A549 (cell line): ENCODE measurements around the gene ENTHD1. TPM values are rescaled to one million over a fixed set of nuclear protein-coding genes. Genes with fewer than 3 reads are reported as not detected.
"Not testable (repeated sequence)": the region's sequence is repeated elsewhere in the genome, so short reads cannot be mapped to it uniquely, and the experiment has no call there.

ENCODE experiments used
- ATAC-seq, 2 experiments: fragments of 200-7000 bp in 1 of 2; fragments of >200 bp in 1 of 2; cut with Nextera tagmentation in 1 of 2; cut with Tn5 transposase in 1 of 2; 3 replicates each; pipeline versions ENCODE4 v1.8.0 to v1.9.1; 2018 to 2020; ENCODE audit warnings: mild to moderate bottlenecking in 1 of 2, moderate library complexity in 1 of 2
- CTCF ChIA-PET: fragments of 300-600 bp; sonication (Branson Sonifier 250); formaldehyde crosslinking; extraction: SDS; loops from one replicate; lab custom pipeline; 2021; ENCODE audit warnings: antibody characterized with exemption, inconsistent platforms; lab: Yijun Ruan, JAX
- POLR2A ChIA-PET: fragments of 350-600 bp; formaldehyde crosslinking; extraction: SDS; loops from one replicate; lab custom pipeline; 2021; ENCODE audit warnings: antibody characterized with exemption, inconsistent platforms; lab: Yijun Ruan, JAX
- DNase-seq, 2 experiments: peaks; one replicate each; pipeline versions ENCODE4 v3.0.0 to v3.0.0-alpha.2; 2011 to 2016; ENCODE audit warnings: low read depth in 1 of 2, low spot score in 1 of 2
- FAIRE-seq: peaks from 2 replicates; lab custom pipeline; 2011; peaks lifted over from hg19 to GRCh38; lab: Jason Lieb, UNC
- H3K27ac ChIP-seq, 2 experiments: fragments of >200 bp; sonication (Bioruptor Twin); formaldehyde crosslinking; 3 replicates each; pipeline ENCODE4 v1.5.1; 2016 to 2017
- H3K4me1 ChIP-seq: fragments of >200 bp; sonication (Bioruptor Twin); formaldehyde crosslinking; 3 replicates; pipeline ENCODE4 v1.6.1; 2016
- H3K4me2 ChIP-seq: fragments of >200 bp; sonication (Bioruptor Twin); formaldehyde crosslinking; 3 replicates; pipeline ENCODE4 v1.6.1; 2016
- H3K4me3 ChIP-seq: fragments of >200 bp; sonication (Bioruptor Twin); formaldehyde crosslinking; 3 replicates; pipeline ENCODE4 v1.5.1; 2016
- H3K9me3 ChIP-seq: fragments of >200 bp; sonication (Bioruptor Twin); formaldehyde crosslinking; 3 replicates; pipeline ENCODE4 v1.6.1; 2016
- BHLHE40 ChIP-seq: IDR thresholded peaks from 2 replicates; pipeline ENCODE4 v1.6.1; 2012; ENCODE audit warnings: low read depth, low read length, inconsistent platforms
- CBX2 ChIP-seq: fragments of 200-600 bp; sonication (generic); IDR thresholded peaks from 2 replicates; pipeline ENCODE4 v1.6.1; 2016; ENCODE audit warnings: low read depth, mild to moderate bottlenecking, borderline replicate concordance
- CBX8 ChIP-seq: fragments of 200-600 bp; sonication (generic); IDR thresholded peaks from 2 replicates; pipeline ENCODE4 v1.6.1; 2016
- CEBPB ChIP-seq, 2 experiments: fragments of >200 bp in 1 of 2; sonication (Bioruptor Twin) in 1 of 2; formaldehyde crosslinking in 1 of 2; IDR thresholded peaks; 2 replicates each; pipeline ENCODE4 v1.6.1; 2012 to 2016
- EHMT2 ChIP-seq: fragments of 200-600 bp; sonication (generic); IDR thresholded peaks from 2 replicates; pipeline ENCODE4 v1.6.1; 2016; ENCODE audit warnings: antibody characterized with exemption, low read depth, mild to moderate bottlenecking, moderate library complexity
- EP300 ChIP-seq, 2 experiments: fragments of >200 bp; sonication (Bioruptor Twin); formaldehyde crosslinking; IDR thresholded peaks; 2 replicates in 1 of 2; 3 replicates in 1 of 2; pipeline ENCODE4 v1.6.1; 2016 to 2017
- FOXS1 ChIP-seq: fragments of 250-450 bp; sonication (Bioruptor Pico); IDR thresholded peaks from 2 replicates; pipeline ENCODE4 v1.5.0; 2020; ENCODE audit warnings: mild to moderate bottlenecking, moderate library complexity
- HEYL ChIP-seq: fragments of 250-450 bp; sonication (Bioruptor Pico); IDR thresholded peaks from 2 replicates; pipeline ENCODE4 v1.8.0; 2021; ENCODE audit warnings: mild to moderate bottlenecking, moderate library complexity
- HOXA7 ChIP-seq: fragments of 250-450 bp; sonication (Bioruptor Pico); IDR thresholded peaks from 2 replicates; pipeline ENCODE4 v1.5.0; 2020; ENCODE audit warnings: mild to moderate bottlenecking, moderate library complexity
- JUNB ChIP-seq: fragments of >200 bp; sonication (Bioruptor Twin); formaldehyde crosslinking; IDR thresholded peaks from 2 replicates; pipeline ENCODE4 v1.6.1; 2016
- KDM1A ChIP-seq: fragments of 200-600 bp; sonication (generic); IDR thresholded peaks from 2 replicates; pipeline ENCODE4 v1.6.1; 2016; ENCODE audit warnings: low read depth, mild to moderate bottlenecking
- KDM5A ChIP-seq: fragments of 200-600 bp; sonication (generic); IDR thresholded peaks from 2 replicates; pipeline ENCODE4 v1.6.1; 2016; ENCODE audit warnings: antibody characterized with exemption, mild to moderate bottlenecking
- NR3C1 ChIP-seq: fragments of >200 bp; sonication (Bioruptor Twin); formaldehyde crosslinking; IDR thresholded peaks from 3 replicates; pipeline ENCODE4 v1.6.1; 2017
- PHF8 ChIP-seq: fragments of 200-600 bp; sonication (generic); IDR thresholded peaks from 2 replicates; pipeline ENCODE4 v1.6.1; 2016; ENCODE audit warnings: low read depth, mild to moderate bottlenecking, antibody characterized with exemption, moderate library complexity, borderline replicate concordance
- RAD21 ChIP-seq, 2 experiments: fragments of >200 bp in 1 of 2; sonication (Bioruptor Twin) in 1 of 2; formaldehyde crosslinking in 1 of 2; IDR thresholded peaks in 1 of 2; conservative IDR thresholded peaks in 1 of 2; 2 replicates in 1 of 2; 3 replicates in 1 of 2; pipeline ENCODE4 v1.6.1; 2012 to 2018; ENCODE audit warnings: inconsistent platforms in 1 of 2
- RCOR1 ChIP-seq: fragments of 150-350 bp; IDR thresholded peaks from 2 replicates; pipeline ENCODE4 v1.6.1; 2014; ENCODE audit warnings: antibody characterized with exemption, low read length, low read depth
- SMC3 ChIP-seq: fragments of >200 bp; sonication (Bioruptor Twin); formaldehyde crosslinking; IDR thresholded peaks from 3 replicates; pipeline ENCODE4 v1.6.1; 2018; ENCODE audit warnings: inconsistent platforms
- SREBF2 ChIP-seq: fragments of 450-650 bp; IDR thresholded peaks from 2 replicates; pipeline ENCODE4 v1.6.1; 2014; ENCODE audit warnings: mild to moderate bottlenecking, moderate library complexity
- TFCP2L1 ChIP-seq: fragments of 250-450 bp; sonication (Bioruptor Pico); IDR thresholded peaks from 2 replicates; pipeline ENCODE4 v1.5.0; 2021; ENCODE audit warnings: mild to moderate bottlenecking
- ZC3H11A ChIP-seq: fragments of 450-650 bp; IDR thresholded peaks from 2 replicates; pipeline ENCODE4 v1.6.1; 2014; ENCODE audit warnings: antibody characterized with exemption, mild to moderate bottlenecking
- ZNF302 ChIP-seq: fragments of 250-450 bp; sonication (Bioruptor Pico); IDR thresholded peaks from 2 replicates; pipeline ENCODE4 v1.9.0; 2021; ENCODE audit warnings: inconsistent platforms, mild to moderate bottlenecking, moderate library complexity
- ZSCAN20 ChIP-seq: fragments of 250-450 bp; sonication (Bioruptor Pico); IDR thresholded peaks from 2 replicates; pipeline ENCODE4 v1.8.0; 2022; ENCODE audit warnings: mild to moderate bottlenecking, moderate library complexity
- WGBS: methylation state at CpG from one replicate; pipeline ENCODE4 v1.1.6; 2017; ENCODE audit errors: missing lambda C conversion rate; 5-methylcytosine and 5-hydroxymethylcytosine counted together
- polyA plus RNA-seq, 4 experiments: library from polyadenylated mRNA; depleted of rRNA in 3 of 4; stranded (reverse); fragments of >200 nt; fragmentation: RNase III in 1 of 4; extraction: RNeasy Plus Mini Kit Qiagen cat#74134 plus additional on column Dnase treatment in 1 of 4; gene quantifications; 2 replicates in 3 of 4; 3 replicates in 1 of 4; pipeline ENCODE4 v1.2.3, GENCODE V29; 2011 to 2017
- TF ChIP-seq, protein P1 (sequence below): fragments of >200 bp; sonication (Bioruptor Twin); formaldehyde crosslinking; IDR thresholded peaks from 3 replicates; pipeline ENCODE4 v1.6.1; 2016
- TF ChIP-seq, protein P2 (sequence below): fragments of >200 bp; sonication (Bioruptor Twin); formaldehyde crosslinking; IDR thresholded peaks from 3 replicates; pipeline ENCODE4 v1.5.1; 2016

The ENTHD1 gene
- polyA plus RNA-seq, 2 of the 4 experiments (the other 2 are of a cell fraction) = not detected

DNA sequence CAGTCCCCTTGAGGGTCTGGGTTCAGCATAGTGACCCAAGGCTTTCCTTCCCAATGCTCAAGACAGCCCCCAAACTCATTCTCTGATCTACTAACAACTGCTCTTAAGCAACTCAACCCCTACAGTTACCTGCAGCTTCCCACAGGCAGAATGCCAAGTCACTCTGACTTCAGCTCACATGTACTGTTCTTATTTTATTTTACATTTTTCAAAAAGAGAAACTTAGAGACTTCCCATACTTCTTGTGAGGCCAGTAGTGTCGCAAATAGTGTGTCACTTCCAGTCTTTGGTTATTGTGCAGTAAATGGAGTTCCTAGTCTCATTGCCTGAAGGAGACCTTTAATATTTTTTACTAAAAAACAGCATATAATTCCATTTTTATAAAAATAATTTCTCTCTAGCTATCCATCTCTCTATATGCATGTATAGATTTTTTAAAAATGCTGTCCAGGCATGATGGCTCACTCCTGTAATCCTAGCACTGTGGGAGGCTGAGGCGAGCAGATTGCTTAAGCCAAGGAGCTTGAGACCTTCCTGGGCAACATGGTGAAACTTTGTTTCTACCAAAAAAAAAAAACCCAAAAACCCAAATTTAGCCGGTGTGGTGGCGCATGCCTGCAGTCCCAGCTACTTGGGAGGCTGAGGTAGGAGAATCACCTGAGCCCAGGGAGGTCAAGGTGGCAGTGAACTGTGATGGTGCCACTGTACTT is 41.8 kb downstream of the ENTHD1 start (continued):
- TF ChIP-seq, protein P1, sequence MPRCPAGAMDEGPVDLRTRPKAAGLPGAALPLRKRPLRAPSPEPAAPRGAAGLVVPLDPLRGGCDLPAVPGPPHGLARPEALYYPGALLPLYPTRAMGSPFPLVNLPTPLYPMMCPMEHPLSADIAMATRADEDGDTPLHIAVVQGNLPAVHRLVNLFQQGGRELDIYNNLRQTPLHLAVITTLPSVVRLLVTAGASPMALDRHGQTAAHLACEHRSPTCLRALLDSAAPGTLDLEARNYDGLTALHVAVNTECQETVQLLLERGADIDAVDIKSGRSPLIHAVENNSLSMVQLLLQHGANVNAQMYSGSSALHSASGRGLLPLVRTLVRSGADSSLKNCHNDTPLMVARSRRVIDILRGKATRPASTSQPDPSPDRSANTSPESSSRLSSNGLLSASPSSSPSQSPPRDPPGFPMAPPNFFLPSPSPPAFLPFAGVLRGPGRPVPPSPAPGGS = no peak
- TF ChIP-seq KDM1A = no peak
- no peak for TF ChIP-seq TFCP2L1 (CRISPR knock-in tag)
- no peak for TF ChIP-seq RCOR1

DNA sequence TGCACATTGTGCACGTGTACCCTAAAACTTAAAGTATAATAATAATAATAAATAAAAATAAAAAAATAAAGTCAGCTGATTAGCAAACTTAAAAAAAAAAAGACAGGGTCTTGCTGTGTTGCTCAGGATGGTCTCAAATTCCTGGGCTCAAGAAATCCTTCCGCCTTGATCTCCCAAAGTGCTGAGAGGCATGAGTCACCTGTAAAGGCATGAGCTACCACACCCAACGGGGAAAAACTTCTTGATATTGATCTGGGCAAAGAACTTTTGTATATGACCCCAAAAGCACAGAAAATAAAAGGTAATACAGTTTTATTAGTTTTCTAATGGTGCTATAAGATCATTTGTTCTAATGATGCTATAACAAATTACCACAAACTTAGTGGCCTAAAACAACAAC is 46.1 kb downstream of the ENTHD1 start:
- ATAC-seq = no peak
- TF ChIP-seq BHLHE40 (no peak), ZC3H11A (no peak), SMC3 (no peak), CBX8 (no peak), EP300 (IDR thresholded peaks at IDR 0.05) (no peak), JUNB (no peak), CEBPB (IDR thresholded peaks at IDR 0.05) (no peak), HEYL (CRISPR knock-in tag) (no peak), HOXA7 (CRISPR knock-in tag) (no peak), PHF8 (no peak), KDM5A (no peak), CBX2 (no peak), ZSCAN20 (CRISPR knock-in tag) (no peak), ZNF302 (no peak), RAD21 (conservative IDR thresholded peaks at IDR 0.05 in 1 of 2, IDR thresholded peaks at IDR 0.05 in 1 of 2) (no peak), SREBF2 (no peak), NR3C1 (no peak), FOXS1 (CRISPR knock-in tag) (no peak), EHMT2 (no peak)
- TF ChIP-seq, protein P2, sequence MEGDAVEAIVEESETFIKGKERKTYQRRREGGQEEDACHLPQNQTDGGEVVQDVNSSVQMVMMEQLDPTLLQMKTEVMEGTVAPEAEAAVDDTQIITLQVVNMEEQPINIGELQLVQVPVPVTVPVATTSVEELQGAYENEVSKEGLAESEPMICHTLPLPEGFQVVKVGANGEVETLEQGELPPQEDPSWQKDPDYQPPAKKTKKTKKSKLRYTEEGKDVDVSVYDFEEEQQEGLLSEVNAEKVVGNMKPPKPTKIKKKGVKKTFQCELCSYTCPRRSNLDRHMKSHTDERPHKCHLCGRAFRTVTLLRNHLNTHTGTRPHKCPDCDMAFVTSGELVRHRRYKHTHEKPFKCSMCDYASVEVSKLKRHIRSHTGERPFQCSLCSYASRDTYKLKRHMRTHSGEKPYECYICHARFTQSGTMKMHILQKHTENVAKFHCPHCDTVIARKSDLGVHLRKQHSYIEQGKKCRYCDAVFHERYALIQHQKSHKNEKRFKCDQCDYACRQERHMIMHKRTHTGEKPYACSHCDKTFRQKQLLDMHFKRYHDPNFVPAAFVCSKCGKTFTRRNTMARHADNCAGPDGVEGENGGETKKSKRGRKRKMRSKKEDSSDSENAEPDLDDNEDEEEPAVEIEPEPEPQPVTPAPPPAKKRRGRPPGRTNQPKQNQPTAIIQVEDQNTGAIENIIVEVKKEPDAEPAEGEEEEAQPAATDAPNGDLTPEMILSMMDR = no peak
- Histone ChIP-seq H3K9me3 (no peaks in the 10 kb centered on the region), H3K4me3 (no peak overlapping the region), H3K4me2 (no peak overlapping the region), H3K27ac (no peak overlapping the region), H3K4me1 (no peaks in the 10 kb centered on the region)
- 28% methylated on average over 3 of the region's 3 CpGs for WGBS
- CTCF ChIA-PET = no interaction called here
- FAIRE-seq = no peak
- DNase-seq = no peak
- POLR2A ChIA-PET = no interaction called here

DNA sequence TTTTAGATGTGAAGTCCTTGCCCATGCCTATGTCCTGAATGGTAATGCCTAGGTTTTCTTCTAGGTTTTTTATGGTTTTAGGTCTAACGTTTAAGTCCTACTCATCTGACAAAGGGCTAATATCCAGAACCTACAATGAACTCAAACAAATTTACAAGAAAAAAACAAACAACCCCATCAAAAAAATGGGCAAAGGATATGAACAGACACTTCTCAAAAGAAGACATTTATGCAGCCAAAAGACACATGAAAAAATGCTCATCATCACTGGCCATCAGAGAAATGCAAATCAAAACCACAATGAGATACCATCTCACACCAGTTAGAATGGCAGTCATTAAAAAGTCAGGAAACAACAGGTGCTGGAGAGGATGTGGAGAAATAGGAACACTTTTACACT is 47.0 kb downstream of the ENTHD1 start:
- H3K27ac ChIP-seq, ATAC-seq, H3K4me3 ChIP-seq, DNase-seq, FAIRE-seq, H3K4me1 ChIP-seq, H3K9me3 ChIP-seq, H3K4me2 ChIP-seq, POLR2A ChIA-PET: not testable (repeated sequence)
- CTCF ChIA-PET = interaction anchor here (1.0 kb wide), 1 partner anchor 13 kb away, joined by 3 read pairs; no protein-coding TSS in a partner anchor
- WGBS = 38% methylated on average over 1 of the region's 1 CpG
